OCI-LY1 (cell line): ENCODE measurements around the gene MYH14.
"Not testable (repeated sequence)": the region's sequence is repeated elsewhere in the genome, so short reads cannot be mapped to it uniquely, and the experiment has no call there.

ENCODE experiments used
- H2AFZ ChIP-seq: fragments of 200-600 bp; sonication (generic), shearing (Covaris generic); 2 replicates; pipeline ENCODE4 v1.6.0; 2014; ENCODE audit warnings: antibody characterized with exemption, mild to moderate bottlenecking, low read length
- H3F3A ChIP-seq: fragments of 200-600 bp; sonication (generic), shearing (Covaris generic); 2 replicates; pipeline ENCODE4 v1.6.0; 2014; ENCODE audit warnings: mild to moderate bottlenecking, antibody characterized with exemption, low read length, moderate library complexity; ENCODE audit not compliant: insufficient read depth
- H3K27ac ChIP-seq: fragments of 200-600 bp; sonication (generic); 2 replicates; pipeline ENCODE4 v1.5.1; 2014; ENCODE audit warnings: low read length, mixed run types, mild to moderate bottlenecking, low read depth; ENCODE audit not compliant: poor library complexity, severe bottlenecking
- H3K27me3 ChIP-seq: fragments of 200-600 bp; sonication (generic); 2 replicates; pipeline ENCODE4 v1.6.0; 2014; ENCODE audit warnings: antibody characterized with exemption, mild to moderate bottlenecking, low read length, moderate library complexity; ENCODE audit not compliant: insufficient read depth
- H3K36me3 ChIP-seq: fragments of 200-600 bp; sonication (generic); 2 replicates; pipeline ENCODE4 v1.6.1; 2014; ENCODE audit warnings: mild to moderate bottlenecking, antibody characterized with exemption, low read length, moderate library complexity, mixed read lengths; ENCODE audit not compliant: insufficient read depth
- H3K4me1 ChIP-seq: fragments of 200-600 bp; sonication (generic); 2 replicates; pipeline ENCODE4 v1.5.1; 2014; ENCODE audit warnings: mild to moderate bottlenecking, low read length, moderate library complexity; ENCODE audit not compliant: insufficient read depth, severe bottlenecking
- H3K4me2 ChIP-seq: fragments of 200-600 bp; sonication (generic), shearing (Covaris generic); 2 replicates; pipeline ENCODE4 v1.6.1; 2014; ENCODE audit warnings: low read length
- H3K4me3 ChIP-seq: fragments of 200-600 bp; sonication (generic); 2 replicates; pipeline ENCODE4 v1.5.1; 2014; ENCODE audit warnings: low read length, low read depth, mild to moderate bottlenecking, mixed read lengths; ENCODE audit not compliant: poor library complexity, severe bottlenecking
- H3K79me2 ChIP-seq: fragments of 200-600 bp; shearing (Covaris generic); 2 replicates; pipeline ENCODE4 v1.6.1; 2016; ENCODE audit warnings: mixed run types, low read length, mixed read lengths; ENCODE audit not compliant: insufficient read depth
- H3K9ac ChIP-seq: fragments of 200-600 bp; sonication (generic), shearing (Covaris generic); 2 replicates; pipeline ENCODE4 v1.6.1; 2014; ENCODE audit warnings: mild to moderate bottlenecking, low read length, mixed read lengths
- H3K9me2 ChIP-seq: fragments of 200-600 bp; sonication (generic), shearing (Covaris generic); 2 replicates; pipeline ENCODE4 v1.6.1; 2014; ENCODE audit warnings: low read depth, mild to moderate bottlenecking, low read length, mixed read lengths
- H3K9me3 ChIP-seq: fragments of 200-600 bp; shearing (Covaris generic); 2 replicates; pipeline ENCODE4 v1.6.1; 2014; ENCODE audit warnings: low read length, mixed read lengths
- H4K20me1 ChIP-seq: fragments of 200-600 bp; sonication (generic), shearing (Covaris generic); 2 replicates; pipeline ENCODE4 v1.6.0; 2016; ENCODE audit warnings: mild to moderate bottlenecking, low read length; ENCODE audit not compliant: insufficient read depth
- CTCF ChIP-seq: fragments of 200-600 bp; sonication (generic), shearing (Covaris generic); IDR thresholded peaks from 2 replicates; pipeline ENCODE4 v1.5.1; 2017; ENCODE audit warnings: mild to moderate bottlenecking, antibody characterized with exemption, low read length, moderate library complexity, mixed read lengths
- EZH2 ChIP-seq: fragments of 200-600 bp; sonication (generic), shearing (Covaris generic); IDR thresholded peaks from 2 replicates; pipeline ENCODE4 v1.8.0; 2017; ENCODE audit warnings: borderline replicate concordance, mixed run types, mild to moderate bottlenecking, antibody characterized with exemption, low read length, moderate library complexity, mixed read lengths

MYH14 gene

GRCh38 chr19:50334741-50335421 lies 131.5 kb downstream of the MYH14 start:
- Histone ChIP-seq H3K27me3 (no peaks in the 10 kb centered on the region), H3K9me3 (no peaks in the 10 kb centered on the region), H4K20me1 (no peaks in the 10 kb centered on the region), H3K79me2 (peaks cover 9% of the 10 kb centered on the region), H3K36me3 (peaks cover 48% of the 10 kb centered on the region), H3F3A (peaks cover 4% of the 10 kb centered on the region; the same call in 1 of the 2 replicates), H3K9me2 (no peaks in the 10 kb centered on the region), H3K4me1 (peaks cover 48% of the 10 kb centered on the region), H3K4me3 (no peak overlapping the region), H3K4me2 (no peak overlapping the region), H3K27ac (peak overlapping the region; percentile 60), H2AFZ (no peak overlapping the region), H3K9ac (no peak overlapping the region)
- TF ChIP-seq EZH2 (no peak), CTCF (no peak)

- not testable (repeated sequence) for H2AFZ ChIP-seq, H3K9me3 ChIP-seq, H3K9ac ChIP-seq, H3K27ac ChIP-seq, H3K9me2 ChIP-seq, H3K27me3 ChIP-seq, H4K20me1 ChIP-seq, H3K4me3 ChIP-seq, H3F3A ChIP-seq, H3K4me2 ChIP-seq
- peaks cover 58% of the 10 kb centered on the region for H3K36me3 ChIP-seq
- peaks cover 17% of the 10 kb centered on the region for H3K79me2 ChIP-seq
- peaks cover 50% of the 10 kb centered on the region for H3K4me1 ChIP-seq
These were observed 133.6 kb downstream of the MYH14 start for GRCh38 chr19:50337031-50337430.

GRCh38 chr19:50340331-50340730 lies 136.9 kb downstream of the MYH14 start:
- Histone ChIP-seq H3K9ac (no peak overlapping the region), H3K36me3 (peaks cover 51% of the 10 kb centered on the region), H3K27me3 (no peaks in the 10 kb centered on the region), H3K4me3 (peak overlapping the region; percentile 30), H3K27ac (peak overlapping the region; percentile 91), H3K4me1 (peaks cover 50% of the 10 kb centered on the region), H2AFZ (no peak overlapping the region), H3K4me2 (peak overlapping the region; percentile 46; the same call in 1 of the 2 replicates), H4K20me1 (no peaks in the 10 kb centered on the region), H3K9me2 (no peaks in the 10 kb centered on the region), H3K9me3 (peaks cover 4% of the 10 kb centered on the region; the same call in 1 of the 2 replicates), H3F3A (peaks cover 8% of the 10 kb centered on the region; the same call in 1 of the 2 replicates), H3K79me2 (peaks cover 21% of the 10 kb centered on the region)
- TF ChIP-seq EZH2 (no peak), CTCF (no peak)
